Keratinocyte (primary cell): Measurements from ENCODE around the gene KIF13A. TPM values are rescaled to one million over a fixed set of nuclear protein-coding genes. Genes with fewer than 3 reads are reported as not detected.
A peak's percentile ranks its signal among the peaks of the same experiment; 100 is the strongest.

Experiments used
- DNase-seq: peaks from one replicate; pipeline ENCODE4 v3.0.0-alpha.2; 2011; ENCODE audit warnings: low read depth, missing footprints, low spot score
- FAIRE-seq: peaks from 2 replicates; lab custom pipeline; 2011; peaks lifted over from hg19 to GRCh38; lab: Jason Lieb, UNC
- H2AFZ ChIP-seq: 2 replicates; pipeline ENCODE4 v1.6.0; 2012; ENCODE audit warnings: low read length, control low read depth, inconsistent platforms; ENCODE audit not compliant: control insufficient read depth
- H3K27ac ChIP-seq: 2 replicates; pipeline ENCODE4 v1.5.1; 2011; ENCODE audit warnings: low read length; ENCODE audit not compliant: control insufficient read depth, insufficient read depth
- H3K27me3 ChIP-seq: 3 replicates; pipeline ENCODE4 v1.6.0; 2011; ENCODE audit warnings: low read length; ENCODE audit not compliant: control insufficient read depth, insufficient read depth; ENCODE audit errors: extremely low read depth
- H3K36me3 ChIP-seq, 2 experiments: 2 replicates in 1 of 2; 3 replicates in 1 of 2; pipeline ENCODE4 v1.5.1; 2011; ENCODE audit warnings: low read length in 2 of 2, mild to moderate bottlenecking in 1 of 2; ENCODE audit not compliant: control insufficient read depth in 2 of 2, insufficient read depth in 2 of 2; ENCODE audit errors: extremely low read depth in 1 of 2
- H3K4me1 ChIP-seq: 3 replicates; pipeline ENCODE4 v1.5.1; 2011; ENCODE audit warnings: low read length; ENCODE audit not compliant: control insufficient read depth, insufficient read depth; ENCODE audit errors: extremely low read depth
- H3K4me2 ChIP-seq: 3 replicates; pipeline ENCODE4 v1.6.0; 2011; ENCODE audit warnings: low read depth, low read length; ENCODE audit not compliant: control insufficient read depth, insufficient read depth; ENCODE audit errors: extremely low read depth
- H3K4me3 ChIP-seq, 3 experiments: fragments of 200-600 bp in 1 of 3; sonication (generic) in 1 of 3; 2 replicates in 2 of 3; 3 replicates in 1 of 3; pipeline ENCODE4 v1.5.1; 2011 to 2016; ENCODE audit warnings: low read length in 3 of 3, mild to moderate bottlenecking in 3 of 3, control low read depth in 2 of 3, inconsistent platforms in 1 of 3, low read depth in 1 of 3, mixed read lengths in 1 of 3, mixed run types in 1 of 3, moderate library complexity in 1 of 3; ENCODE audit not compliant: control insufficient read depth in 2 of 3, insufficient read depth in 2 of 3; ENCODE audit errors: extremely low read depth in 1 of 3
- H3K79me2 ChIP-seq: 2 replicates; pipeline ENCODE4 v1.6.0; 2012; ENCODE audit warnings: low read length; ENCODE audit not compliant: control insufficient read depth, insufficient read depth
- H3K9ac ChIP-seq: 3 replicates; pipeline ENCODE4 v1.6.0; 2011; ENCODE audit warnings: low read length; ENCODE audit not compliant: control insufficient read depth, insufficient read depth; ENCODE audit errors: extremely low read depth
- H3K9me1 ChIP-seq: 3 replicates; pipeline ENCODE4 v1.6.0; 2011; ENCODE audit warnings: low read length; ENCODE audit not compliant: control insufficient read depth, insufficient read depth; ENCODE audit errors: extremely low read depth
- H3K9me3 ChIP-seq: 2 replicates; pipeline ENCODE4 v1.5.1; 2012; ENCODE audit warnings: low read depth, low read length; ENCODE audit not compliant: control insufficient read depth
- H4K20me1 ChIP-seq: 3 replicates; pipeline ENCODE4 v1.6.0; 2011; ENCODE audit warnings: low read length; ENCODE audit not compliant: control insufficient read depth, insufficient read depth; ENCODE audit errors: extremely low read depth
- CTCF ChIP-seq, 3 experiments: IDR thresholded peaks in 1 of 3; conservative IDR thresholded peaks in 1 of 3; optimal IDR thresholded peaks in 1 of 3; 2 replicates in 2 of 3; 3 replicates in 1 of 3; pipeline versions ENCODE3 to v1.5.1; 2011; ENCODE audit warnings: low read length in 3 of 3, mild to moderate bottlenecking in 3 of 3, moderate library complexity in 2 of 3, control low read depth in 1 of 3, inconsistent platforms in 1 of 3; ENCODE audit not compliant: insufficient read depth in 2 of 3; ENCODE audit errors: extremely low read depth in 1 of 3
- EZH2 ChIP-seq: IDR thresholded peaks from one replicate; pipeline ENCODE4 v1.6.1; 2012; ENCODE audit warnings: inconsistent platforms, mild to moderate bottlenecking, low read length, moderate library complexity
- dilution Hi-C: fragments of 300-500 bp; cut with MboI; formaldehyde crosslinking; loops from one replicate; pipeline ENCODE4 v1.7.0; 2020; ENCODE audit warnings: low sequenced_read_pairs; ENCODE audit not compliant: extremely low pct_ligation_motif_present
- polyA plus RNA-seq, 5 experiments: library from polyadenylated mRNA; depleted of rRNA in 3 of 5; stranded (reverse) in 3 of 5; stranded (forward) in 1 of 5; unstranded in 1 of 5; fragments of >200 nt; gene quantifications; 1 replicate in 1 of 5; 2 replicates in 3 of 5; 3 replicates in 1 of 5; pipeline versions ENCODE4 v1.2.1 to v1.2.3, GENCODE V29; 2011 to 2012; ENCODE audit warnings: missing spikeins in 2 of 5, low read depth in 1 of 5, low replicate concordance in 1 of 5

Gene KIF13A
- polyA plus RNA-seq, 1 donor (not counting 4 experiments of a cell fraction or from before 2014, with no cell fraction given): 96.2 TPM

- no peaks in the 10 kb centered on the region for H3K9me1 ChIP-seq
- no peak overlapping the region for H3K4me2 ChIP-seq
- peaks cover 0 to 5% of the 10 kb centered on the region in 2 experiments for H3K36me3 ChIP-seq
- H3K27ac ChIP-seq: no peak overlapping the region
- no peak for DNase-seq
- H3K4me3 ChIP-seq: no peak overlapping the region
- no peak overlapping the region for H3K9ac ChIP-seq
- no peaks in the 10 kb centered on the region for H4K20me1 ChIP-seq
- H2AFZ ChIP-seq: no peak overlapping the region
- dilution Hi-C loops: no loop called here
- no peaks in the 10 kb centered on the region for H3K9me3 ChIP-seq
- H3K27me3 ChIP-seq: no peaks in the 10 kb centered on the region
- H3K79me2 ChIP-seq: peaks cover 93% of the 10 kb centered on the region
- TF ChIP-seq CTCF (optimal IDR thresholded peaks at IDR 0.05 in 1 of 3, IDR thresholded peaks at IDR 0.05 in 1 of 3, conservative IDR thresholded peaks at IDR 0.05 in 1 of 3; ENCODE audit: extremely low read depth in 1 of 3, insufficient read depth in 2 of 3, low read length in 3 of 3) (no peak), EZH2 (no peak)
- no peak for FAIRE-seq
- peaks cover 31% of the 10 kb centered on the region for H3K4me1 ChIP-seq
Observed at GRCh38 chr6:17974570-17975368, 12.7 kb downstream of the KIF13A start.

- H3K27ac ChIP-seq: peak overlapping the region; percentile 77
- H3K9me3 ChIP-seq: no peaks in the 10 kb centered on the region
- H3K4me1 ChIP-seq: peaks cover 46% of the 10 kb centered on the region
- no peak overlapping the region for H2AFZ ChIP-seq
- FAIRE-seq (no peak), DNase-seq (no peak)
- peak overlapping the region in 1 of 3 experiments; percentile 7 for H3K4me3 ChIP-seq
- peaks cover 5% of the 10 kb centered on the region for H4K20me1 ChIP-seq
- no peaks in the 10 kb centered on the region for H3K9me1 ChIP-seq
- dilution Hi-C loops: no loop called here
- H3K4me2 ChIP-seq: peak overlapping the region; percentile 63
- TF ChIP-seq EZH2: no peak
- TF ChIP-seq CTCF (optimal IDR thresholded peaks at IDR 0.05 in 1 of 3, IDR thresholded peaks at IDR 0.05 in 1 of 3, conservative IDR thresholded peaks at IDR 0.05 in 1 of 3; ENCODE audit: extremely low read depth in 1 of 3, insufficient read depth in 2 of 3, low read length in 3 of 3): no peak
- peaks cover 93% of the 10 kb centered on the region for H3K79me2 ChIP-seq
- peaks cover 0 to 9% of the 10 kb centered on the region in 2 experiments for H3K36me3 ChIP-seq
- H3K9ac ChIP-seq: peak overlapping the region; percentile 26
- H3K27me3 ChIP-seq: no peaks in the 10 kb centered on the region
Observed at GRCh38 chr6:17972978-17973622, 14.3 kb downstream of the KIF13A start.
